ENCODE results near the gene UGT2B11. TPM values are rescaled to one million over a fixed set of nuclear protein-coding genes. Genes with fewer than 3 reads are reported as not detected.

The UGT2B11 gene
- total RNA-seq, 6 donors from 2014 or later: not detected

GRCh38 chr4:69154021-69154420, 60.5 kb downstream of the UGT2B11 start:
- Histone ChIP-seq H3K36me3 (no peaks in the 10 kb centered on the region), H3K4me1 (no peaks in the 10 kb centered on the region), H3K27ac (no peak overlapping the region), H3K9me3 (no peaks in the 10 kb centered on the region), H3K27me3 (no peaks in the 10 kb centered on the region), H3K4me3 (no peak overlapping the region)
- 80 to 85% methylated on average over 4 of the region's 4 CpGs for WGBS, 2 donors
- ATAC-seq (ENCODE audit: low FRiP score in 2 of 2): no peak
- DNase-seq: no peak
- no peak for TF ChIP-seq POLR2AphosphoS5 (IDR thresholded peaks at IDR 0.05)
- TF ChIP-seq, protein P1, sequence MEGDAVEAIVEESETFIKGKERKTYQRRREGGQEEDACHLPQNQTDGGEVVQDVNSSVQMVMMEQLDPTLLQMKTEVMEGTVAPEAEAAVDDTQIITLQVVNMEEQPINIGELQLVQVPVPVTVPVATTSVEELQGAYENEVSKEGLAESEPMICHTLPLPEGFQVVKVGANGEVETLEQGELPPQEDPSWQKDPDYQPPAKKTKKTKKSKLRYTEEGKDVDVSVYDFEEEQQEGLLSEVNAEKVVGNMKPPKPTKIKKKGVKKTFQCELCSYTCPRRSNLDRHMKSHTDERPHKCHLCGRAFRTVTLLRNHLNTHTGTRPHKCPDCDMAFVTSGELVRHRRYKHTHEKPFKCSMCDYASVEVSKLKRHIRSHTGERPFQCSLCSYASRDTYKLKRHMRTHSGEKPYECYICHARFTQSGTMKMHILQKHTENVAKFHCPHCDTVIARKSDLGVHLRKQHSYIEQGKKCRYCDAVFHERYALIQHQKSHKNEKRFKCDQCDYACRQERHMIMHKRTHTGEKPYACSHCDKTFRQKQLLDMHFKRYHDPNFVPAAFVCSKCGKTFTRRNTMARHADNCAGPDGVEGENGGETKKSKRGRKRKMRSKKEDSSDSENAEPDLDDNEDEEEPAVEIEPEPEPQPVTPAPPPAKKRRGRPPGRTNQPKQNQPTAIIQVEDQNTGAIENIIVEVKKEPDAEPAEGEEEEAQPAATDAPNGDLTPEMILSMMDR (IDR thresholded peaks at IDR 0.05): no peak
- TF ChIP-seq POLR2A (IDR thresholded peaks at IDR 0.05): no peak
- no peak for TF ChIP-seq EP300 (IDR thresholded peaks at IDR 0.05)

Other genes with a start within 250 kb of the UGT2B11 start
- 1 to 10 TPM in 1 of 6 donors, under 1 TPM in 2, not detected in 3; 0.24 to 1.1 (median 0.30) TPM for gene UGT2B7, start 118.3 kb downstream of the UGT2B11 start, total RNA-seq
- gene UGT2B28, start 65.7 kb upstream of the UGT2B11 start, total RNA-seq: not detected